ENCODE data around the gene GPC3.

The GPC3 gene

DNA sequence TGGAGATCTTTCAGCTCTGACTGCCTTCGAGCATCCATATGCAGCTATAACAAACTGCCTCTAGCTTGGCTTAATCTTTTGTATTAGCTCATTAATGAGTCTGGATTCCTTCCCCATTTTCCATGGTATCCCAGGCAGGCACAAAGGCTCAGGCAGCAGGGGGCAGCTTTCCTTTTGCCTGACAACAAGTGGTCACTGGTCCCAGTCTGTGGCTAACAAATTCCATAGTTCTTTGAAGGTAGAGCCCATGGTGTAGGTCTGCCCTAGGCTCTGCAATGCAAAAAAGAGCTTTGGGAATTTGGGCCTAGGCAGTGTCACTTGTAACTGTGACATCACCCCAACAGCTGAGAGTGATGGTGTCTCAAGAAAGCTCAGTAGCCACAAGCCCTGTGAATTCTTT, 335.7 kb downstream of the GPC3 start:
- Histone ChIP-seq H3K9ac (ENCODE audit: low read depth, low read length) (no peak overlapping the region), H3K9me3 (ENCODE audit: control insufficient read depth, insufficient read depth, low read length) (no peaks in the 10 kb centered on the region), H3K36me3 (ENCODE audit: insufficient read depth, low read length) (no peaks in the 10 kb centered on the region), H3K4me1 (ENCODE audit: insufficient read depth, low read length) (peaks cover 14% of the 10 kb centered on the region)

DNA sequence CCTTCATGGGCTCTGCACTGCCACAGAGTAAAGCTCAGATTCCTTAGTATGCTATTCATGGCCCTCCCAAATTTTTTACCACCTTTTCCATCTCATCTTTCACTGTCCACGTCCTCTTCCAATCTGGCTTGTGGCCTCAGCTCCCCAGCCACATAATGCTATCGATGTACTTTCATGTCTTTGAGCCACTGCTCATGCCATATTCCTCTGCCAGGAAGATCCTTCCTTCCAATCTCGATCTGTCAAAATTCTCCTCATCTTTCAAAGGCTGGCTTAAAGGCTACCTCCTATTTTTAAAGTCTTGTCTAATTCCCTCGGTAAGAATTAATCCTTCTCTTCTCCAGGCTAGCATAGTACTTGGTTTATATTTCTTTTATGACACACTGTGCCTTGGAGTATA, 336.8 kb downstream of the GPC3 start:
- Histone ChIP-seq H3K4me1 (ENCODE audit: insufficient read depth, low read length) (peaks cover 14% of the 10 kb centered on the region), H3K36me3 (ENCODE audit: insufficient read depth, low read length) (no peaks in the 10 kb centered on the region), H3K9me3 (ENCODE audit: control insufficient read depth, insufficient read depth, low read length) (no peaks in the 10 kb centered on the region)

GRCh38 chrX:133646719-133647116, 338.7 kb downstream of the GPC3 start:
- H3K4me1 ChIP-seq (ENCODE audit: insufficient read depth, low read length): peaks cover 18% of the 10 kb centered on the region
- no peaks in the 10 kb centered on the region for H3K9me3 ChIP-seq (ENCODE audit: control insufficient read depth, insufficient read depth, low read length)
- no peak overlapping the region for H3K9ac ChIP-seq (ENCODE audit: low read depth, low read length)
- H3K36me3 ChIP-seq (ENCODE audit: insufficient read depth, low read length): no peaks in the 10 kb centered on the region

More for the DNA sequence above, 336.8 kb downstream of the GPC3 start:
- H3K9ac ChIP-seq (ENCODE audit: low read depth, low read length): no peak overlapping the region

- no peaks in the 10 kb centered on the region for H3K9me3 ChIP-seq (ENCODE audit: control insufficient read depth, insufficient read depth, low read length)
- no peak overlapping the region for H3K9ac ChIP-seq (ENCODE audit: low read depth, low read length)
- no peaks in the 10 kb centered on the region for H3K36me3 ChIP-seq (ENCODE audit: insufficient read depth, low read length)
- peaks cover 21% of the 10 kb centered on the region for H3K4me1 ChIP-seq (ENCODE audit: insufficient read depth, low read length)
Observed at GRCh38 chrX:133645977-133646718, 339.2 kb downstream of the GPC3 start.

DNA sequence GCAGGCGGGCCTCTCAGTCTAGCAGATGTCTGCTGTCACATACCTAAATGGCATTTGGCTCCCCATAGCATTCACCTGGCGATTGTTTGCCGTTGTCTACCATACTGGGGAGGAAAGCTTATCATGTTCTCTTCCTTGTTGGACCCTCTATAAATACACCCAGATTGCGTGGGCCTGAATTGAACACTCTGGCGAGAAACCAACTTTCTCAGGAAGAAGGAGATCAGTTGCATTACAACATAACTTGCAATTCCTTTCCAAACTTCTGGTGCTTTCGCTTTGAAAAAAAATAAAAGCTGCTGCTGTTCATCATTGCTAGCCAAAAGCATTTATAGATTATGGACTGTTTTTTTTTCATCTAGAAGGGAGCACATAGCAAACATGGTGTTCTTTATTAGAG, 340.1 kb downstream of the GPC3 start:
- no peaks in the 10 kb centered on the region for H3K9me3 ChIP-seq (ENCODE audit: control insufficient read depth, insufficient read depth, low read length)
- H3K4me1 ChIP-seq (ENCODE audit: insufficient read depth, low read length): peaks cover 27% of the 10 kb centered on the region
- H3K9ac ChIP-seq (ENCODE audit: low read depth, low read length): no peak overlapping the region
- no peaks in the 10 kb centered on the region for H3K36me3 ChIP-seq (ENCODE audit: insufficient read depth, low read length)

- H3K9me3 ChIP-seq (ENCODE audit: control insufficient read depth, insufficient read depth, low read length): no peaks in the 10 kb centered on the region
- peaks cover 25% of the 10 kb centered on the region for H3K4me1 ChIP-seq (ENCODE audit: insufficient read depth, low read length)
- H3K9ac ChIP-seq (ENCODE audit: low read depth, low read length): no peak overlapping the region
- no peaks in the 10 kb centered on the region; the same call in 1 of the 2 replicates for H3K36me3 ChIP-seq (ENCODE audit: insufficient read depth, low read length)
Observed at GRCh38 chrX:133640161-133641015, 345.0 kb downstream of the GPC3 start.

DNA sequence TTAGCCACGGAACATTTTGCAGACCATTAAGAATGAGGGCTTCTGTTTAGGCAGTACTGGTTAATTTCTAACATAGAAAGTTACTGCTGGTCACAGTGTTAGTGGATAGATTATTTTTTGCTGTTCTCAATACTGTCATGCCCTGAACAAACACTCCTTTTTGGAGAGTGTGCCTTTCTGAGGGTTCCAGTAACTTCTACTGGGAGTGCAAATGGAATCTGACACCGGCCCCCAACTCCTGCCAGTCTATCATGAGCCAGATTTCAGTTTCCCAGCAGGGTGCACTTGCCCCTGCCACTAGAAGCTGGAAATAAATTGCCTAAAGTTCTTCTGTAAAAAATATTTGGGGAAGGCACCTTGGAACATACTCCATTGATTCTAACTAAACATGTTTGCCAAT, 345.7 kb downstream of the GPC3 start:
- H3K36me3 ChIP-seq (ENCODE audit: insufficient read depth, low read length): no peaks in the 10 kb centered on the region; the same call in 1 of the 2 replicates
- H3K9ac ChIP-seq (ENCODE audit: low read depth, low read length): no peak overlapping the region
- peaks cover 25% of the 10 kb centered on the region for H3K4me1 ChIP-seq (ENCODE audit: insufficient read depth, low read length)
- no peaks in the 10 kb centered on the region for H3K9me3 ChIP-seq (ENCODE audit: control insufficient read depth, insufficient read depth, low read length)

- Histone ChIP-seq H3K36me3 (ENCODE audit: insufficient read depth, low read length) (no peaks in the 10 kb centered on the region; the same call in 1 of the 2 replicates), H3K4me1 (ENCODE audit: insufficient read depth, low read length) (peaks cover 25% of the 10 kb centered on the region), H3K9ac (ENCODE audit: low read depth, low read length) (no peak overlapping the region), H3K9me3 (ENCODE audit: control insufficient read depth, insufficient read depth, low read length) (no peaks in the 10 kb centered on the region)
Observed at GRCh38 chrX:133638285-133638684, 347.1 kb downstream of the GPC3 start.

DNA sequence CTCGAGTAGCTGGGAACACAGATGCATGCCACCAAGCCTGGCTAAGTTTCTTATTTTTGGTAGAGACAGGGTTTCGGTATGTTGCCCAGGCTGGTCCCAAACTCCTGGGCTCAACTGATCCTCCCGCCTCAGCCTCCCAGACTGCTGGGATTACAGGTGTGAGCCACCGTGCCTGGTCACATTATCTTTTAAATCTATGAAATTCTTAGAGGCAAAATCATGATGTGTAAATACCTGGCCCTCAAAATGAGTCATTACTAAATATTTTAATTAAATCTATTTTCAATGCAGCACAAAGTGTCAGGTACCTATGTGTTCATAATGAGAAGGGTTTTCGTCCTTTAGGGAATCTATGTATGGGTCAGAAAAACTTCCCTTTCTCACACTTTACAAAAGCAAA, 347.6 kb downstream of the GPC3 start:
- Histone ChIP-seq H3K9me3 (ENCODE audit: control insufficient read depth, insufficient read depth, low read length) (no peaks in the 10 kb centered on the region), H3K9ac (ENCODE audit: low read depth, low read length) (no peak overlapping the region), H3K36me3 (ENCODE audit: insufficient read depth, low read length) (no peaks in the 10 kb centered on the region; the same call in 1 of the 2 replicates), H3K4me1 (ENCODE audit: insufficient read depth, low read length) (peaks cover 25% of the 10 kb centered on the region)

DNA sequence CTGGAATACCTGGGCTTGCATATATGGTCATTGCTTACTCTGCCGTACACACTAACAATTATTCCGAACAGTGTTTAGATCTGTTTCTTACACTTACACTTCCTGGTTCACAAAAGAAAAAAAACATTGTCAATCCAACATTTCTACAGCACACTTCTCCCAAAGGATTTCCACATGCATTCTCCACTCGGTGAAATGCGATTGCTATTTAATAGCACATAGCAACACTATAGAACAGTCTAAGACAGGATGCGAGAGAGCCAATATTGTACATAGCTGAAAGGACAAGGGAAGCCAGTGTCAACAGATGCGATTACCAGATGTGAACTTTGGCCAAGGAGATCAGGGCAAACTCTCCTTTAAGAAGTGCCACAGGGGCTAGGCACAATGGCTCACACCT, 349.4 kb downstream of the GPC3 start:
- H3K9me3 ChIP-seq (ENCODE audit: control insufficient read depth, insufficient read depth, low read length): no peaks in the 10 kb centered on the region
- no peak overlapping the region for H3K9ac ChIP-seq (ENCODE audit: low read depth, low read length)
- H3K4me1 ChIP-seq (ENCODE audit: insufficient read depth, low read length): peaks cover 18% of the 10 kb centered on the region
- H3K36me3 ChIP-seq (ENCODE audit: insufficient read depth, low read length): no peaks in the 10 kb centered on the region; the same call in 1 of the 2 replicates

GRCh38 chrX:133634416-133634815, 351.0 kb downstream of the GPC3 start:
- Histone ChIP-seq H3K9ac (ENCODE audit: low read depth, low read length) (no peak overlapping the region), H3K36me3 (ENCODE audit: insufficient read depth, low read length) (no peaks in the 10 kb centered on the region; the same call in 1 of the 2 replicates), H3K4me1 (ENCODE audit: insufficient read depth, low read length) (peaks cover 14% of the 10 kb centered on the region; the same call in 1 of the 2 replicates), H3K9me3 (ENCODE audit: control insufficient read depth, insufficient read depth, low read length) (no peaks in the 10 kb centered on the region)

- Histone ChIP-seq H3K4me1 (ENCODE audit: insufficient read depth, low read length) (peaks cover 10% of the 10 kb centered on the region; the same call in 1 of the 2 replicates), H3K9me3 (ENCODE audit: control insufficient read depth, insufficient read depth, low read length) (no peaks in the 10 kb centered on the region), H3K36me3 (ENCODE audit: insufficient read depth, low read length) (no peaks in the 10 kb centered on the region; the same call in 1 of the 2 replicates), H3K9ac (ENCODE audit: low read depth, low read length) (no peak overlapping the region)
Observed at GRCh38 chrX:133633950-133634349, 351.4 kb downstream of the GPC3 start.

DNA sequence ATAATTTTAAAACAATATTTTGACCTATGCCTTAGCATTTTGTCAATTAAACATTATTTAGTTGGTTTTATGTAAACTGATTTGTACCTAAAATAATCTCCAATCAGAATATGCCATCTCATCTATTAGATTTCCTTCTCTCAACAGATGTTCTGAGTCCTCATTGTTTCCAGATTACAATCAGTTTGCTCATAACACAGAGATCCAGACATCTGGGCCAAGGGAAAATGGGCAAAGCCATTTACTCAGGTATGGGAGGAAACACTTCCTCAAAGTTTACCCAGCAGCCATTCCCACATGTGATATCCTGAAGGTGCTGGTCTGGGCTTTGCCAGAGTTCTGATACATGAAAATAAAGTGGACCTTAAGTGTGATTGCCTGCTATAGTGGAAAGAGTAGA, 352.2 kb downstream of the GPC3 start:
- Histone ChIP-seq H3K9ac (ENCODE audit: low read depth, low read length) (no peak overlapping the region), H3K36me3 (ENCODE audit: insufficient read depth, low read length) (no peaks in the 10 kb centered on the region; the same call in 1 of the 2 replicates), H3K4me1 (ENCODE audit: insufficient read depth, low read length) (peaks cover 10% of the 10 kb centered on the region; the same call in 1 of the 2 replicates), H3K9me3 (ENCODE audit: control insufficient read depth, insufficient read depth, low read length) (no peaks in the 10 kb centered on the region)

DNA sequence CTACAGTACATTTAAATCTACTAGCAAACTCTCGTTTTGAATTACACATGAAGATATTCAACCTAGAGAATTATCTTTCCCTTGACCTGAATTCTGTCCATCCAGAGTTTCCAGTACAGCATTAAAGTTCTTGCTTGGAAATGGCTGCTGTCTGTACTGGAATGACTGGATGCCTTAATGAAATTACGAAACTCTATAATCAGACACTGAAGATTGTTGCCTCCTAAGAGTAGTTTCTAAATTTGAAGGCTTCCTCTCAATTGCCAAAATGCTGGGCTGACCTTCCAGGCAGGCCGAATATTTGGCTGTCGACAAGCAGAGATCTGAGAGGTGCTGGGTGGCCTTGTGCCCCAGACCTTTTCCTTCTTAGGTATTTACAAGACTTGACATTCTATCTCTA, 355.0 kb downstream of the GPC3 start:
- Histone ChIP-seq H3K9me3 (ENCODE audit: control insufficient read depth, insufficient read depth, low read length) (no peaks in the 10 kb centered on the region), H3K4me1 (ENCODE audit: insufficient read depth, low read length) (peaks cover 10% of the 10 kb centered on the region; the same call in 1 of the 2 replicates), H3K36me3 (ENCODE audit: insufficient read depth, low read length) (no peaks in the 10 kb centered on the region), H3K9ac (ENCODE audit: low read depth, low read length) (no peak overlapping the region)

Data from ES-I3 (cell line).